ENCODE results near the gene CLEC17A.
"Not testable (repeated sequence)": the region's sequence is repeated elsewhere in the genome, so short reads cannot be mapped to it uniquely, and the experiment has no call there.

Gene CLEC17A

DNA sequence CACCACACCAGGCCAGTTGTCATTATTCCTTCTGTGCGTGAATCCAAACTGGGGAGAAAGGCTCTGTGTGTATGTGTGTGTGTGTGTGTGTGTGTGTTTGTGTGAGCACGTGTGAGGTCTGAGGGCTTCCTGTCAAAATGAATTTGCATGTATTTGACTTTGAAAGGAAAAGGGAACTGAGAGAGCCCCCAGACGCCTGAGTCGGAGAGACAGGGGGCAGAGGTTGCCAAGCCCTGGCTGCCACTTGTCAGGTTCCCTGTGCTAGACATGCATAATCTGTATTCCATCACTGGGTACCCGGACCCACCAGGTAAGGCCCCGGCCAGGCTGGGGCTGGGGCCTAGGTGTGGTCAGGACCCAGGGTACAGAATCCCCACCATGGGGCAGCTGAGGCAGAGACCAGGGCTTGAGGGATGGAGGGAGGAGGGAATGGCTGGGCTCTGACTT is at the start of gene CLEC17A:
Gene CLEC17A (plus strand): TSS at position 191 of the 447 bp plus-strand sequence. CDS start 77 bp downstream, at position 268.
- no peak for DNase-seq (ENCODE audit: low read depth, low spot score)

DNA sequence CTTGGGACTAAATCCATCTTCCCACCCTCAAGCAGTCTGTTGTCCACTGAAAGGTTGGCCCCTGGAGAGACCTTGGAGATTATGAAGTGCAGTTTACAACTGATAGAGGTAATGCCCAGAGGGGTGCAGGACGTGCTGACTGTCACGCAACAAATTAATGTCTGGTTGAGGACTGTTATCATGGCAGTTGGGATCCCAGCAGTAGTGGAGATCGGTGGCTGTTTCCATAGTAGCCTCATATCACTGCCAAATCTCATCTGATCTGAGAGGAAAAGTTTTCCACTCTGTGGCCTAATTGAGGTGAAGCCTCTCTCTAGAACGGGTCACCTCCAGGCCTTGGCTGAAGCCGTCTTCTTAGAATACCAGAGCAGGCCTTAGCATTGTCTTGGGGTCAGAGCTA is 49.4 kb upstream of the CLEC17A start:
- DNase-seq (ENCODE audit: low read depth, low spot score), result no peak

- no peak for DNase-seq (ENCODE audit: low read depth, low spot score)
Observed at GRCh38 chr19:14536926-14537692, 45.8 kb upstream of the CLEC17A start.

DNA sequence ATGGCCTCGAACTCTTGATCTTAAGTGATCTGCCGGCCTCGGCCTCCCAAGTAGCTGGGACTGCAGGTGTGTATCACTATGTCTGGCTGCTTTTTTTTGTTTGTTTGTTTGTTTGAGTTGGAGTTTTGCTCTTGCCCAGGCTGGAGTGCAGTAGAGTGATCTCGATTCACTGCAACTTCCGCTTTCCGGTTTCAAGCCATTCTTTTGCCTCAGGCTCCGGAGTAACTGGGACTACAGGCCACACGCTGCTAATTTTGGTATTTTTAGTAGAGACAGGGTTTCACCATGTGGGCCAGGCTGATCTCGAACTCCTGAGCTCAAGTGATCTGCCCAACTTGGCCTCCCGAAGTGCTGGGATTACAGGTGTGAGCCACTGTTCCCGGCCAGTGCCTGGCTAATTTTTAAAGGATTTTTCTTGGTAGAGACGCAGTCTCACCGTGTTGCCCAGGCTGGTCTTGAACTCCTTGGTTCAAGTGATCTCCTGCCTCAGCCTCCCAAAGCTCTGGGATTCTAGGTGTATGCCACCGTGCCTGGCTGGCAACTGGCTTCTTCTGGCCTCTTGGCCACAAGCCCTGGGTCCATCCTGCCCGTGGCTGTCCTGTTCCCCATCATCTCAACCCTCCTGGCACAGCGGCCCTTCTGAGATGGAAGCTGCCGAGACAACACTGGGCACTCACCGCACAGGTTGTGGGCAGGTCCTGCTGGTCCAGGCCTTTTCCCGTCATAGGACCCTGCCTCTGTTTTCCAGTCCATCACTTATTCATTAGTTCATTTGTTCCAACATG is 42.0 kb upstream of the CLEC17A start:
- no peak for DNase-seq (ENCODE audit: low read depth, low spot score)

DNA sequence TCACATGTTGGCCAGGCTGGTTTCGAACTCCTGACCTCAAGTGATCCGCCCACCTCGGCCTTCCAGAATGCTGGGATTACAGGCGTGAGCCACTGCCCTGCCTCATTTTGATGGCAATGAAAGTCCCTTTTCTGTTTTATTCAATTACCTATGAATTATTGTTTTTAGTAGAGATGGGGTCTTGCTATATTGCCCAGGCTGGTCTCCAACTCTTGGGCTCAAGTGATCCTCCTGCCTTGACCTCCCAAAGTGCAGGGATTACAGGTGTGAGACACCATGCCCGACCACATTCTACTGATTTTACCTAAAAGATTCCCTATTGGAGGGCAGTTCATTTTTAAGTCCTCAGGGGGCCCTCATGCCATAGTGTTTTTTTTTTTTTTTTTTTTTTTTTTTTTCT is 40.9 kb upstream of the CLEC17A start:
- DNase-seq (ENCODE audit: low read depth, low spot score), result not testable (repeated sequence)

DNA sequence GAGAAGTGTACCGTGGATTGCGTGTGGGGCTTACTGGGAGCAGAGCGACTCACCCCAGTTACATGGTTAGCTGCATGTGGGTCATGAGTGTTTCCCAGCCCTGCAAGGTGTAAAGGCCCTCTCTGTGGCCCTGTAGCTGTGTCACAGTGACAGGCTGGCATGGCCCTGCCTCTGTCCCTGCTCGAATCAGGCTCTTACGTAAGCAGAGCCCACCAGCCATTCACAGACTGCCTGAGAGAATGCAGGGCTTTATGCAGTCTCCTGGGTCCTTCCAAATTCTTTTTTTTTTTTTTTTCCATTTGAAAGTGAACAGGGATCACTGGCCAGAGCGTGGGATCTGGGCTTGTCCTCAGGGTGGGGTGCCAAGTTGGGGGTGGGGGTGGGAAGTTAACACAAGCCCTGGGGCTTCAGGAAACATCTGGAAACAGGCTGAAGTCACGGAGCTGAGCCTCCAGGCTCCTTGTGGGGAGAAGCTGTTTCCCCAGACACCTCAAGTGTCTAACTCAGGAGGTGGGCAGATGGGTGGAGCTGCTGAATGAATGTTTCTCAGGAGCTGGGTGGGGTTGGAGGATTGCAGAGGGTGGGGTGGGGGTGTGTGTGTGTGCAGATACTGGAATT is 40.1 kb upstream of the CLEC17A start:
- DNase-seq (ENCODE audit: low read depth, low spot score), result no peak

DNA sequence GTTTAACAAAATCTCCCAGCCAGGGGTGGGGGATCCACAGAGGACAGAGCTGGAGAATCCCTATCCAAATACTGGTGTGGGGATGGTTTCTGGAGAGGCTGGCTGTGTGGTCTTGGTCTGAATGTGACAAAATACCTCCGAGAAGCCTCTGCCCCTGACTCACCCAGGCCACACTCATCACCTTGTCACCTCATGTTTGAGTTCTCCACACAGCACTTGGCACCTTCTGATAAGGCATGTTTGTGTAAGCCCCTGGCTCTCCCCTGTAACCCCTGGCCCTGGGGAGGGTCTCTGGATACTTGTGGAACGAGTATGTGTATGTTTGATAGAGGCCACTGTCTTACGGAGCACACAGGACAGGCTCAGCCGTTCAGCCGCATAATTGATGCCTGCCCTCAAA is 38.8 kb upstream of the CLEC17A start:
- DNase-seq (ENCODE audit: low read depth, low spot score), result no peak

DNA sequence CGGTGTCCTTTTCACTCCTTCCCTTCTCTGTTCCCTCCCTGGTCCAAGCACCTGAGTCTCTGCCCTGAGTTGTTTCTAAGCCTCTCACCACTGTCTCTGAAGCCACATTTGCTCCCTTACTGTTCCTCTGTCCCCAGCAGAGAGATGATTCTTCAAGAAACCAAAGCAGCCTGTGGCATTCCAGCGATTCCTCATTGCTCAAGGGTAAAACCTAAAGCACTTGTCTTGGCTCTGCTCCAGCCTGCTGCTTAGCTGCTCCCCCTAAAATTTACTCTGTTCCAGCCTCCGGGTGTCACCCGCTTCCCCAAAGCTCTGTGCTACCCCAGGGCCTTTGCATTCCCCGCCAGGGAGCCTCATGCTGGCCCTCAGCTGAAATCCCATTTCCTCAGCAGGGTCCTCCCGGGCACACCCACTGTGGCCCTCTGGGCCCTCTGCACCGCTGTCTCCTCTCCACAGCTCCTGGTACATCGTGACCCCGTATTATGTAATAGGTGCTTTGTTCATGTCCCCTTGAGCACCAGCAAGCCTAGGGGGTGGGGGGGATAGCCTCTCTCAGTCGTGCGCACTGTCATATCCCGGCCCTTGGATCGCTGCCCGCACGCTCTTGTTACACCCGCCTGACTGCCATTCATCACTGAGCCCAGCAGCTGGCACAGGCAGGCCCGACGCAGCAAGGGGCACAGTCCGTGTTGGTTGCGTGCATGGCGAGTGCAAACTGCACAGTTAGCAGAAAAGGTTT is 37.7 kb upstream of the CLEC17A start:
- DNase-seq (ENCODE audit: low read depth, low spot score), result no peak

DNA sequence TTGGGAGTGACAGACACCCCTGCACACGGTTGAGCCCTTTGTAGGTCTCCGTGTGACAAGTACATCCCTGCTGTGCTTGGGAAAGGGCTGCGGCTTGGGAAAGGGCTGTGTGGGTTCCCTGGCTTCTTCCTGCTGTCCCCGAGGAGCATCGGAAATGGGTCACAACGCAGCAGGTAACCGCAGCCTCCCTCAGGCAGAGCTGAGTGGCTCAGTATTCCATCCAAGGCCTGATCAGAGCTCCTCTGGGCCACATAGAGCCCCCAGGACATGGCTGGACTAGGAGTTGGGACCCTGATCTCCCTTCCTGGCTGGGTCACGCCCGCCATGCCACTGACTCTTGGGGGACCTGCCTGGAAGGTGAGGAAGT is 37.2 kb upstream of the CLEC17A start:
- no peak for DNase-seq (ENCODE audit: low read depth, low spot score)

- DNase-seq (ENCODE audit: low read depth, low spot score), result no peak
Observed at GRCh38 chr19:14550201-14550754, 32.6 kb upstream of the CLEC17A start.

DNA sequence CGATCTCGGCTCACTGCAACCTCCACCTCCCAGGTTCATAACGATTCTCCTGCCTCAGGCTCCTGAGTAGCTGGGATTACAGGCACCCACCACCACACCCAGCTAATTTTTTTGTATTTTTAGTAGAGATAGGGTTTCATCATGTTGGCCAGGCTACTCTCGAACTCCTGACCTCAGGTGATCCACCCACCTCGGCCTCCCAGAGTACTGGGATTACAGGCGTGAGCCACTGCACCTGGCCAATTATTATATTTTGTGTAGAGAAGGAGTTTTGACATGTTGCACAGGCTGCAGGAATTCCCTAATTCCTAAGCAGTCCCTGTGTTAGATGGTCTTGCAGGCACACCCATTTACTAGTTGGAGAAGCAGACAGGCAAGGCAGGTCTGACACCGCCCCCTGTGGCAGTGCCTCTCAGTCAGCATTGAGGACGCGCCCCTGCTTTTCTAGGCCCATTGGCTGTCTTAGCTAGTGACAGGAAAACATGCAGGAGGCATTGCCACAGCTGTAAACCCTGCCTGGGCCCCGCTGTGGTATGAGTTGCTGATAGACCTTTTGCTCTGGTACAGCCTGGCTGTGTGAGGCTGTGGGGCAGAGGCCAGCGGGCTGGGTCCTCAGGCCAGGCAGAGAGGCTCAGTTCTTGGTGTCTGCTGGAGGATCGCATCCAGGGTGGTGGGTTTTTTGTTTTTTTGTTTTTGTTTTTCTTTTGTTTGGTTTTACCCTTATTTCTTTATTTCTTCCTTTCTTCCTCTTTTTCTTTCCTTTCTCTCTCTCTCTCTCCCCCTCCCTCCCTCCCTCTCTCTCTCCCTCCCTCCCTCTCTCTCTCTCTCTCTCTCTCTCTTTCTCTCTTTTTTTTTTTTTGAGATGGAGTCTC is 31.5 kb upstream of the CLEC17A start:
- DNase-seq (ENCODE audit: low read depth, low spot score), result not testable (repeated sequence)

DNA sequence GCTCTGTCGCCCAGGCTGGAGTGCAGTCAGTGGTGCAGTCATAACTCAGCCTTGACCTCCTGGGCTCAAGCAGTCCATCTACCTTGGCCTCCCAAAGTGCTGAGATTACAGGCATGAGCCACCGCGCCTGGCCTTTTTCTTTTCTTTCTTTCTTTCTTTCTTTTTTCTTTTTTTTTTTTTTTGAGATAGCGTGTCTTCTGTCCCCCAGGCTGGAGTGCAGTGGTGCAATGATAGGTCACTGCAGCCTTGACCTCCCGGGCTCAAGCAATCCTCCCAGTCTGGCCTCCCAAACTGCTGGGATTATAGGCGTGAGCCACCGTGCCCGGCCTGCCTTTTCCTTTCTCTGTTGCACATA is 30.9 kb upstream of the CLEC17A start:
- DNase-seq (ENCODE audit: low read depth, low spot score), result not testable (repeated sequence)

DNA sequence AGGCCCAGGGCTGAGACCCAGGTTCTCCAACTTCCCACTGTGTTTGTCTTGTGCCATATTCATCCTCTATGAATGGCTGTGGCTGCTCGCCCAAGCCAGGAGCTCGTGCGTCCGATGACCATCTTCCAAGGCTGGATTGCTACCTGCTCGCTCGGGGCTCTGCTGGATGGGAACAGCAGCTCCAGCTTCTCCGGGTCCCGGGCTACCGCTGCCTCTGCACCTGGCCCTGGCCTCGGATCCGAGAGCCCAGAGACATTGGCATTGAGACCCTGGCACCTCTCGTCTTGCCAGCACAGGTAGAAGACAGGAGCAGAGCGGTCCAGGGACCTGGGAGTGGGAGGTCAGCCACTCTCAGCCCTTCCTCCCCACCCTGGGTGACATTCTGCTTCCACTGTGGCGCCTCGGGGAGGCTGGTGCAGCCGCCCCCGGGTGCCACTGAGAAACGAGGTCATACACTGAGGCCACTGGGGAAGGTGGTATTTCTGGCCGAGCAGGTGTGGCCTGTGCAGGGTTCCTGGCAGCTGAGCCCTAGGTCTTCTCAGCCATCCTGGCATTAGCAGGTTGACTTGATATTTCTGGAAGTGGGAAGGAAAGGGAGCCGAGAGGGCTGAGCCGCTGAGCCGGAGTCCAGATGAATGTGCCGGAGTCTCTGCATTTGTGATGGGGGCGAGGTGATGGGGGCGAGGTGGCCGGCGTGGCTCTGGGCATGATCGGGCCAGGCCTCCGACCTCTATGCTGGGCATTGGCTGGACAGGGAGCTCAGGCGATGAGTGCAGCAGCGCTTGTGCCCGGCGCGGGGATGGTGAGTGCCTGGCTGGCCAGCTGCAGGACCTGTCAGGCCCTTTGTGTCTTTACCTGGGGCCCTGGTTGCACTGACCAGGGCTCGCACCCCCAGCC is 29.6 kb upstream of the CLEC17A start:
- no peak for DNase-seq (ENCODE audit: low read depth, low spot score)

- DNase-seq (ENCODE audit: low read depth, low spot score), result no peak
Observed at GRCh38 chr19:14553939-14554243, 29.0 kb upstream of the CLEC17A start.

GRCh38 chr19:14554382-14554812 is 28.5 kb upstream of the CLEC17A start:
- DNase-seq (ENCODE audit: low read depth, low spot score), result no peak

DNA sequence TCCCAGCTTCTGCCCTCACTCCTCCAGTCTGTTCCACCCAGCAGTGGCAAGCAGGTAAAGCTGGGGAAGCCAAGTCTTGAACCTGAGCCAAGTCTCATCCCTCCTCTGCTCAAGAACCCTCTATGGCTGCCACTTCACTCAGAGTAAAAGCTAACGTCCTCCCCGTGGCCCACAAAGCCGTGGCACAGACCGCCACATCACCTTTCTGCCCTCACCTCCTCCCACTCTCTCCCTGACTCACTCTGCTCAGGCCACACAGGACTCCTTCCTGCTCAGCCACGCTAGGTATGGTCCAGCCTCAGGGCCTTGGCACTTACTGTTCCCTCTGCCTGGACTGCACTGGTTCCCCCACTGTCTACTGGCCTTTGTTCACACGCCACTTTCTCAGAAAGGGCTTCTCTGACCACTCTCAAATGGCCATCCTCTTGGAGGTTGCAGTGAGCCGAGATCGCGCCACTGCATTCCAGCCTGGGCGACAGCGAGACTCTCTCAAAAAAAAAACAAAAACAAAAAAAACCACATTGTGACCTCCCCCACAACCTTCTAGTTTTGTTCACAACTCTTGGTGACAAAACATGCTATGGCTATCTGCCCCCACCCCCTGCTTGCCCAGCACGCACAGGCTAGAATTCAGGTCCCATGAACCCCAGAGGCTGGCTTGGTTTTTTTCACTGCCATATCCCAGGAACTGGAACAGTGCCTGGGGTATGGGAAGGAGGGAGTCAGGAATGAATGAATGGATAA is 26.8 kb upstream of the CLEC17A start:
- no peak for DNase-seq (ENCODE audit: low read depth, low spot score)

GRCh38 chr19:14556662-14557188 is 26.2 kb upstream of the CLEC17A start:
- no peak for DNase-seq (ENCODE audit: low read depth, low spot score)

GRCh38 chr19:14558370-14559066 is 24.4 kb upstream of the CLEC17A start:
- DNase-seq (ENCODE audit: low read depth, low spot score), result no peak
